Retinal pigment epithelial cell (primary cell): Measurements from ENCODE around the gene LRRC75B.
"Not testable (repeated sequence)": the region's sequence is repeated elsewhere in the genome, so short reads cannot be mapped to it uniquely, and the experiment has no call there.

Experiments
- DNase-seq: peaks from one replicate; pipeline ENCODE4 v3.0.0-alpha.2; 2010; ENCODE audit warnings: low read depth
- H3K4me3 ChIP-seq: 2 replicates; pipeline ENCODE4 v1.5.1; 2011; ENCODE audit warnings: mild to moderate bottlenecking, low read length, control low read depth, moderate library complexity
- TF ChIP-seq, protein P1 (sequence below): conservative IDR thresholded peaks from 2 replicates; pipeline ENCODE4 v1.5.1; 2011; ENCODE audit warnings: low read depth, low read length, control low read depth, inconsistent platforms

The LRRC75B gene

DNA sequence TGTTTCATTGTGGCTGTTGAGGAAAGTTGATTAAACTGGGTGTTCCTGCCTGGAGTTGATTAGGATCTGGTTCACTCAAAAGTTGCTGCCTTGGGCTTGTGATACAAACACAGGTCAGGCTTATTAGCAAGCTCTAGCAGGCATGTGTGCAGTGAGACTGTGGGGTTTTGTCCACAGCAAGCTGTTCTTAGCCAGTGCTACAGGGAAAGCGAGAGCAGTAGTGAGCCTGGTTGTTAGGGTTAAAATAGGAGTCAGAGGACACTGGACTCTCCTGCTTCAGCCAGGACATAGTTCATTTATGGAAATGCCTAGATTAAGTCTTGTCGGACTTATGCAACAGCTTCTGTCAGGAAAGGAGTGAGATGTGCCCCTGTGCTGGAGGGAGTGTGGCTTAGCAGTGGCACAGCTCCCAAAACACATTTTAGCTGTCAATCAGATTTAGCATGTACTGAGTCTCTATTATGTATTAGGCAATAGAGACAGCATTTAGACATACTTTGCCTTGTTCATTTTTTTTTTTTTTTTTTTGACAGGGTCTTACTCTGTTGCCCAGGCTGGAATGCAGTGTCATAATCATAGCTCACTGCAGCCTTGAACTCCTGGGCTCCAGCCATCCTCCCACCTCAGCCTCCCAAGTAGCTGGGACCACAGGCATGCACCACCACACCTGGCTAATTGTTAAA is 28.4 kb downstream of the LRRC75B start:
- TF ChIP-seq, protein P1, sequence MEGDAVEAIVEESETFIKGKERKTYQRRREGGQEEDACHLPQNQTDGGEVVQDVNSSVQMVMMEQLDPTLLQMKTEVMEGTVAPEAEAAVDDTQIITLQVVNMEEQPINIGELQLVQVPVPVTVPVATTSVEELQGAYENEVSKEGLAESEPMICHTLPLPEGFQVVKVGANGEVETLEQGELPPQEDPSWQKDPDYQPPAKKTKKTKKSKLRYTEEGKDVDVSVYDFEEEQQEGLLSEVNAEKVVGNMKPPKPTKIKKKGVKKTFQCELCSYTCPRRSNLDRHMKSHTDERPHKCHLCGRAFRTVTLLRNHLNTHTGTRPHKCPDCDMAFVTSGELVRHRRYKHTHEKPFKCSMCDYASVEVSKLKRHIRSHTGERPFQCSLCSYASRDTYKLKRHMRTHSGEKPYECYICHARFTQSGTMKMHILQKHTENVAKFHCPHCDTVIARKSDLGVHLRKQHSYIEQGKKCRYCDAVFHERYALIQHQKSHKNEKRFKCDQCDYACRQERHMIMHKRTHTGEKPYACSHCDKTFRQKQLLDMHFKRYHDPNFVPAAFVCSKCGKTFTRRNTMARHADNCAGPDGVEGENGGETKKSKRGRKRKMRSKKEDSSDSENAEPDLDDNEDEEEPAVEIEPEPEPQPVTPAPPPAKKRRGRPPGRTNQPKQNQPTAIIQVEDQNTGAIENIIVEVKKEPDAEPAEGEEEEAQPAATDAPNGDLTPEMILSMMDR: no peak
- H3K4me3 ChIP-seq: no peak overlapping the region
- DNase-seq: no peak

DNA sequence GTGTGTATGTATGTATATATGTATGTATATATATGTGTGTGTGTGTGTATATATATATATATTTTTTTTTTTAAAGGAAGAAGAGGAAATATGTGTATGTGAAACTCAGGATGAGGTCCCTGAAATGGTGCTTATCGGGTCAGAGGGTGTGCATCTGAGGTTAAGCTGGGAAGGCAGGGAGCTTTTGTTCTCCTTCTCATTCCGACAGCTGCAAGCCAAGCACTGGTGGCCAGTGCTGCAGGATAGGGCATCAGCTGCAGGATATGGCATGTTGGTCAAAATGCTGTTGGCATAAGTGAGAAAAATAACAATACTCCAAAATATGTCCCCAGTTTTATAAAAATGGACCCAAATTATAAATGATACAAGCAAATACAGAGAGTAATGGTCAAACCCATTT is 29.6 kb downstream of the LRRC75B start:
- no peak for DNase-seq
- TF ChIP-seq, protein P1: no peak
- H3K4me3 ChIP-seq: no peak overlapping the region

DNA sequence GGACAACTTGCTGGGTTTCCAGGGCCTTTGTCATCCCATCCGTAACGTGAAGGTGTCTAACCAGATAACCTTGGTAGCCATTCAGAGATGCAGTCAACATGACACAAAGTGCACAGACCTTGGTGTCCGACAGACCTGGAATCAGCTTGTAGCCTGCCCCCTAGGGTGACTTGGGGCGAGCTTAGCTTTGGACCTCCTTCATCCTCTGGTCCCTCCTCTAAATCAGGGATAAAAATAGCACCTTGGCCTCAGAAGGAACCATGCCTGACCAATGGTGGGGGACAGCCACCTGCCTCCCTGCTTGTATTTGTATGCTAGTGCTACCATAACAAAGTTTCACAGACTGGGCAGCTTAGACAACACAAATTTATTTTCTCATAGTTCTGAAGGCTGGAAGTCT is 33.4 kb downstream of the LRRC75B start:
- no peak overlapping the region for H3K4me3 ChIP-seq
- TF ChIP-seq, protein P1: no peak
- no peak for DNase-seq

DNA sequence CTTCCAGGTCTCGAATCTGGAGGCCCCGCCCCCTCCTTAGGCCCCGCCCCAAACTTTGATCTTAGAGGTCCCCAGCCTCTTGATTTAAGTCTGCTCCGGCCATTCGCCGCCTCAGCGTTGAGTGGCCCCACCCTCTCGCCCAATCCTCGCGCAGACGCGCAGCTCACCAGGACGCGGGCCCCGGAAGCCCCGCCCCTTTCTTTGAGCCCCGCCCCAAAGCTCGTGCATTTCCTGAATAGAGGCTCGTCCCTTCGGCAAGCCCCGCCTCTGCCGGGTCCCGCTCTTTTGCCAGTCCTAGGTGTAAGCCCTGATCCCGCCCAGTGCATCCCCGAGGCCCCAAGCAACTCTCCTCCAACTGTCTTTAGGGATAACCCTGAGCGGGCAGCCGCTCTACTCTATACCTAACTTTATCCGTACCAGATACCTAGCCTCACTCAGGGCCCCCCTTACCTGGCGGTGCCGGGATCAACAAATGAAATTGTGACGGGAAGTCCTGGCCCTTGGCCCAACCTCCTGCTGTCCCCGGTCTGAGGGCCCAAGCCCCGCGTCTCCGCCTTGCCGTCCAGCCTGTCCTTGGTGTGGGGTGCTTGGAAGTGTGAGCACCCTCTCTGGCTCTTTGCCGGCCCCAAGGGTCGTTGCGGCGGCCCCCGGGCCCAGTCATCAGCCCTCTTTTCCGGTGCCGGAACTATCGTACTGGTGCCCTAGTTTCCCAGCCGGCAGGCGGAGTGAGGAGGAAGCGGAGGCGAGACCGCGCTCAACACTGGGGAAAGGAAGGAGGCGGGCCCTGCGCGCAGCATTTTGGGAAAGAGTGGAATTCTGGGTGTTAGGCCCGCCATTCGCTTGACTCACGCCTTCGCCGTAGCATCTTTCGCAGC is 37.5 kb downstream of the LRRC75B start, which contains the start of gene SNRPD3:
SNRPD3 (plus strand) TSS at position 835 of the 875 bp plus-strand sequence. CDS start 1,676 bp downstream, outside the sequence.
- H3K4me3 ChIP-seq: peak within 1 kb of the TSS; percentile 100
- peak; percentile 91 for DNase-seq
- TF ChIP-seq, protein P1: peak; percentile 23

DNA sequence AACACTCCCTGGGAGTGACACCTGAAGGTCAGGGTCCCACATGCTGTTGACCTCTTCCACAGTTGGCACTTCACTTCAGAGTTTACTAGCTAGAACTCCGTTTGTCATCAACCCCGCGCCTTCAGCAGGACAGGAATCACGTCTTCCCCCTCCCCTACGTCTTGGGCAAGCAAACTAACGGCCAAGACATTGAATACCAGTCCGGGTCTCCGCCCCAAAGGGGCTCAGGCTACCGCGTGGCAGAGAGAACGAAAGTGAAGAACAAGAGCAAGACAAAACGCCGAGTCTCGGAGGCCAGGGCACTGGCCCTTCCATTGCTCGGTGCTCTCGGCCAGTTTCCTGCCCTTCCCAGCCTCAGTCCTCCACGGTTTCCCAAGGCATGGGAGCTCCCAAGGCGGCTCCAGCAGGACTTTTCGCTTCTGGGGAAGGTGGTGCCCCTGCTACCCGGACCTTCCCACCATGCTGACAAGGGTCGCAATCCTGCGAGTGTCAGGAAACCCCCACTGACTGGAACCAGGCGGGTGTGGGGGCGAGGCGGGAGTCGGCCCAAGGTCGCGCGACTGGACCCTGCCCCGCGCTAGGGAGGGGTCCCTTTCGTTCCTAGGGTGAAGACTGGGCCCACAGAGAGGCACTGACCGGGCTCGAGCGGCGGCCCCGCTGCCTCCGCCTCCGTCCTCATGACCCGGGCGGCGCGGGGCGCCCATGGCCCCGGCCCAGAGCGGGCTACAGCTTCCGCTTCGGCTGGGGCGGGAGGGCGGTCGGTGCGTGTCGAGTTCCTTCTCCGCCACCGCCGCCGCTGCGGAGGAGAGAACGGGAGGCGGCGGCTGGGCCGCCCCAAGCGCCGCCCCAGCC is 38.3 kb downstream of the LRRC75B start, which contains the start of gene GUCD1:
GUCD1 (minus strand) TSS at position 826 of the 852 bp plus-strand sequence; CDS start at position 679, 147 bp downstream.
- peak within 1 kb of the TSS; percentile 100 for H3K4me3 ChIP-seq
- TF ChIP-seq, protein P1: no peak
- DNase-seq: no peak

DNA sequence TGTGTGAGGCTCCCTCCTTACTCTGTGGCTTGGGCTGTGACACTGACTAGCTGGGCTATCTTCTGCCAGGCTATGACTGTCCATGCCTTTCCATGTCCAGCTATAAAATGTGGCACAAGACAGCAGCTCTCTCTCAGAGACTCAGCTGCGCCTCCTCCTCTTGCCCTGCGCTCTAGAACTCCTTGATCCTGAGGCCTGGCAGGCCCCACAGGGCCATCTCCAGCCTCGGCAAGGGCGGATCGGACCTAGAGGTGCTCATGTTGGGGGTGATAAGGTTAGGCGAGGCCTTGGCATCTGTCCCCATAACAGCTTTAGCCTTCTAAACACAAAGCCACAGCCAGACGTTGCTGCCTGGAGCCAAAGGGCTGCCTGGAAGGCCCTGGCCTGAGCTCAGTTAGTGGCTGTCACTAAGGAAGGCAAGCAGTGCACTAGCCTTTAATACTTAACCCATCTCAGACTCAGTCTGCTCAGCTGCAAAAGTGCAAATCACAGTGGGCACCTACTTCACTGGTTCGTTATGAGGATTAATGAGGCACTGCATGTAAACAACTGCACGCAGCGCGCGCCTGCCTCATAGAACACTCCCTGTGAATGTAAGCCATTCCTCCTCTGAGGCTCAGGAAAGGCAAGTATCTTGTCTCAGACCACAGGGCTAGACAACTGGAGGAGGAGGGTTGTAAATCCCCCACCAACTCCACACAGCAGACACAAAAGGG is 39.1 kb downstream of the LRRC75B start:
- TF ChIP-seq, protein P1: no peak
- DNase-seq: no peak
- H3K4me3 ChIP-seq: peak overlapping the region; percentile 90

DNA sequence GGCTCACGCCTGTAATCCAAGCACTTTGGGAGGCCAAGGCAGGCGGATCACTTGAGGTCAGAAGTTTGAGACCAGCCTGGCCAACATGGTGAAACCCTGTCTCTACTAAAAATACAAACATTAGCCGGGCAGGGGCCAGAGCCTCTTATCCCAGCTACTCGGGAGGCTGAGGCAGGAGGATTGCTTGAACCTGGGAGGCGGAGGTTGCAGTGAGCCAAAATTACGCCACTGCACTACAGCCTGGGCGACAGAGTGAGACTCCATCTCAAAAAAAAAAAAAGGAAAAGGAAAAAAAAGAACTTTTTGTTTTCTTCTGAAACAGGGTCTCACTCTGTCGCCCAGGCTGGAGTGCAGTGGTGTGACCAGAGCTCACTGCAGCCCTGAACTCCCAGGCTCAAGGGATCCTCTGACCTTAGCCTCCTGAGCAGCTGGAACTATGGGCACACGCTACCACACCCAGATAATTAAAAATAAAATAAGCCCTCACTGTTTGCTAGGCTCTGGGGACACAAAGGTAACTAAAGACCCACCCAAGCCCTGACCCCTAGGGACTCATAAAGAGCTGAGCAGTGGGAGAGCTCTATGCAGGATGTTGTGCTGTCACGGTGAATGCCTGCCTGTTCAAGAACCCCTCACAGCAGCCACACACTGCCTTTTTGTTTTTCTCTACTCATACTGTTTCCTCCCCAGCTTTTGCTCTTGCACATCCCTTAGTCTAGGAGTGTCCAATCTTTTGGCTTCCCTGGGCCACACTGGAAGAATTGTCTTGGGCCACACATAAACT is 40.2 kb downstream of the LRRC75B start:
- H3K4me3 ChIP-seq: not testable (repeated sequence)

More for the DNA sequence above, 40.2 kb downstream of the LRRC75B start:
- DNase-seq: not testable (repeated sequence)
